Superior temporal gyrus (tissue), 1 donor: ENCODE measurements around the gene CAMK1G.

Experiments
- DNase-seq: peaks from one replicate; pipeline ENCODE4 v3.0.0-alpha.2; 2016; ENCODE audit errors: extremely low spot score

The CAMK1G gene

GRCh38 chr1:209565759-209566678 lies 17.5 kb upstream of the CAMK1G start:
- DNase-seq: peak; percentile 97

- no peak for DNase-seq
Measured at GRCh38 chr1:209567698-209568175, 15.8 kb upstream of the CAMK1G start.

DNA sequence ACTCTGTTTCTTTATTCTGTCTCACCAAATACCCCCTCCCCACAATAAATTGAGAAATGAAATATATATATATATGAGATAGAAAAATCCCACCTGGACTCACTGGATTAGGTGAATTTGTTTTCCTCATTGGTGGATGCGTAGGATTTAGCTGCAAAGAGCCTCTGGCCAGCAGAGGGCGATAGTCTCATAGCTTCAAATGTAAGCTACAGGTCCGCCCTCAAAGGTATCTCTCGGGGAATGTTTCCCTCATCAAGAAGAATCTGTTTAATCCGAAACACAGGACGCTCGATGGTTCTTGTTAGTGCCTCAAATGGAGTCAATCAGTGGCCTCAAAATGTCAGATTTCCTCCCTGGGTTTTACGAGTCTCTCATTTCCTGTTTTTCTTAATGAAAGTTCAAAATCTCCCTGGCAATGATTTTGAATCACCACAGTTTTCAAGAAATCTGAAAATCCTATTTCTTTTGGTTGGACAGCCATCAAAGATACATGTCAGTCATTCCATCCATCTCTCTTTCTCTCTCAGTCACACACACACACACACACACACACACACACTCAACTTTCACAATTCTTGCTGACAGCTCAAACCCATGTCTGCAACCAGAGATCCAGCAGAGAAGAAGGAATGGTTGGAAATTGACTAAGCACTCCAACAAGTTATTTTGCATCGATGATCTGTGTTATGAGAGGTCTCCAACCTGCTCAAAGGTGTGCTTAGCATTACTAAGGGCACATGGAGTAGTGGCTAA lies 13.9 kb upstream of the CAMK1G start:
- DNase-seq: peak; percentile 93

DNA sequence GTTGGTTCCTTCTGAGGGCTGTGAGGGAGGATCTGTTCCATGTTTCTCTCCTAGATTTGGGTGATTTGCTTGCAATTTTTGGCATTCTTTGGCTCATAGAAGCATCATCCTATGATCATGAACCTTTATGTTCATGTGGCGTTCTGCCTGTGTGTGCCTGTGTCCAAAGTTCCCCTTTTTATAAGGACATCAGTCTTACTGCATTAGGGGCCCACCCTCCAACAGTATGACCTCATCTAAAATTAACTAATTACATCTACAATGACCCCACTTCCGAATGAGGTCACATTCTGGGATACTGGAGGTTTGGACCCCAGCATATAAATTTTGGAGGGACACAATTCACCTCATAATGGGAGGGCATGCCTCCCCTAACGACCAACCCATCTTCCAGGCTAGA lies 12.8 kb upstream of the CAMK1G start:
- no peak for DNase-seq

DNA sequence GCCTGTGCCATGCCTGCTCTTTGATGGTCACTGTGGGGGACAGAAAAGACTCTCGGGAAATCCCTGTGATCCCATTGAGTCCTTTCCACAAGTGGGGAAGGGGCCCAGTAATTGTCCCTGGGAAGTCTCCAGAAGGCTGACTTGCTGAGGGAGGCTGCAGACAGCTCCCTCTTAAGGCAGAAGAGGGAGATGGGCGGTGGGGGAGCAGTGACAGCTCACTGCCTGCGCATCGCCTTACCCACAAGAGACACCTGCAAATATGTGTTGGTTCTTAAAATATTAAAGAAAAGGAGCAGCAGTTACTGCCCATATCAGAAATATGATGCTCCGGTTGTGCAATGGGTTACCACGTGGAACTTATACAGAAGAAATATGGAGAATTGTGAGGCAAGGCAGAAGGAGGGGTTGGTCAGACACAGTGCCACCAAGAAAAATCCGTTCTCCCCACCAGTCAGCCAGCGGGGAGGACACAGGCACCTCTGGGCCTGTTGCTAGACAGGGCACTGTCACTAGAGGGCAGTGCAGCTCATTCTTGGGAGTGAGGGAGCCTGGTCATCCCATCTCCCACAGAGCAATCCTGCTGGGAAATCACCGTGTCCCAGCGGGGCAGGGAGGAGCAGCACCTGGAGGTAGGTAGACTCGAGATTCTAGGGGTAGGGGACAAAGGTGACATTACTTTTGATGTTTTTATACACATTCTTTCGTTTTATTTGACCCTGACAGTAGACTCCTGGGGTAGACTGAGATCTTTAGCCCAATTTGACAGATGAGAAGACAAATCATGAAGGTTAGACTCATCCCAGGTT lies 6.9 kb upstream of the CAMK1G start:
- DNase-seq: peak; percentile 94

DNA sequence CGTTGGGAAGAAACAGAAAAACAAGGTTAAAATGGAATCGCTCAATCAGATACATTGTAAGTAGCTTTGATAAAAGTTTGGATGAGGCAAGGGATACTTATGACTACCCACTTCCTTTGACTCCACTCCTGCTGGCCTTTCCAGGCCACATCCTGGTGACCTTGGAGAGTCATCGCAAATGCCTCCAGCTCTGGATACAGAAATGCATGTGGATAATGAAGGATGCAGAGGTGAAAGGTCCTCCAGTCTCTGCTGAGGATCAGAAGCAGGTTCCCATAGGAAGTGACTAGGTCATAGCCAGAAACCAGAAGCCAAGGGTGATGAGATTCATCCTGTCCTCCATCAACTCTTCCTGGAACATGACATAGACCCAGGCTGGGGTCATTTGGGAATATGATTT lies 6.2 kb upstream of the CAMK1G start:
- no peak for DNase-seq

DNA sequence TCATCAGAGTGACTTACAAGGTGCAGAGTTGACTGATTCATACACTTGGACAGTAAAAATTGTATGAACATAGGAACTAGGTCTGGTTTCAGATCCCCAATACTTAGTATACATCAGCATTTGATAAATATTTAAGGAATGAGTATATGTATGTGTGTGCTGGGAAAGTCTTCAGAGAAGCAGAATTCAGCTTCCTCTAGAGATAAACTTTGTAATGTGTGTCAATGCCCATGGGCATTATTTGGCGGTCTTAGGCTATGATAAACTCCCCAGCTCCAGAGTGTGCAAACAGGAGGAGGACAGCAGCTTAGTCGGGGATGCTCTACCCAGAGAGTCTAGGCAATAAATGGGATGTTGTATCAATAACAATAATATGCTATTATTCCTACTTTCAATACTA lies 2.9 kb upstream of the CAMK1G start:
- DNase-seq: no peak

GRCh38 chr1:209584231-209584672 lies 738 bp downstream of the CAMK1G start:
- peak; percentile 26 for DNase-seq

DNA sequence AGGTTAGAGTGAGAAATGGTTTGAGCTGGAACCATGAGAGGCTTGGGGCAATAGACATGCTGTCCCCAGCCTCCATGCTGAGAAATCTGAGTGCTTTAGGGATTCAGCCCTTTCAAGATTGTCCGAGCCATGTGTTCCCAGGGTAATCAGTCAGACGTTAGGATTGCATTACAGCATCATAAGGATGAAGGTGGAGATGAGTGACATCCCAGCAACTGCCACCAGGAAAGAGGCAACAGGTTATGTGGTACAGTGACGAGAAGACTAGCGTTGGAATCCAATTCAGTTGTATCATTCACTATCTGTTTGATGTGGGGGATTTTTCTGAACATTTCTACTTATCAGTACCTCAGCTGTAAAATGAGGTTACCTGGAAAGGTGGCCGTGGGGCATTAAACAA lies 1.7 kb downstream of the CAMK1G start:
- DNase-seq: peak; percentile 27

DNA sequence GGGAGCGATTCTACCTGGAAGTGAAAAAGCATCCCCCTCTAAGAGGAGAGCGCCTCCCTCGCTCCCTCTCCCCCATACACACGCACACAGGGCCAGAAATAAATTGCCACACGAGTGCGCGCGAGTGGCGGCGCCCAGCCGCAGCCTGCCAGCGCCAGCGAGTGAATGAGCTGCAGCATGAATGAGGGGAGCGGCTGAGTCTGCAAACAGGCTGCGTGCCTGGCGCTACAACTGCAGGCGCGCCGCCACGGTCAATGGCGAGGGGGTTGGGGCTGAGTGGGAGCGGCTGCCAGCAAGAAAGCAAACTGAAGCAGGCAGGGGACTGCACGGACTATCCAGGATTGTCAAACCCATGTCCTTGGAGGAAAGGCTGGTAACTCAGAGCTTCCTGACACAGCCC lies 2.2 kb downstream of the CAMK1G start:
- DNase-seq: peak; percentile 74

DNA sequence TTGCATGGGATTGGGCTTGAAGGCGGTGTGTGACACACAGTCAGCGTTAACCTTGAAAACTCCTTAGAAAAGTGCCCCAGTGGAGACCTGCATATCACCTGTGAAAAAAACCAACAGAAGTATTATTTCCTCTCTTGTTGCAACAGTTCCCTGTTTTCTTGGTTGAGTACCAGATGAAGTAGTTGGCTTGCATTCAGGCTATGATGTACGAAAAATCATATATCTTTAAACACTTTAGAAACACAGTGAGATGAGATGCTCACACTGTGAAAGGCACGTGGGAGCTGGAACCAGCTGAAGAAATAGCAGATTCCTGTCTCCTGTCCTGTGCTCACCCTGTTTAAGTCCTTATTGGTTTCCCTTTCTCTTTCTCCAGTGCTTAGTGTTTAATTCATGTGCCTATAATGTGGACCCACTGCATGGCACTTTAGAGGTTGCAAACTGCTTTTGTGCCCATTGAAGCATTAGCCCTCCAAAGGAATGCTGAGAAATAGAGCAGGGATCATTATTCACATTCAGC lies 2.8 kb downstream of the CAMK1G start:
- no peak for DNase-seq

GRCh38 chr1:209587789-209588188 lies 4.3 kb downstream of the CAMK1G start:
- DNase-seq: no peak

- DNase-seq: no peak
Measured at GRCh38 chr1:209589440-209589839, 5.9 kb downstream of the CAMK1G start.

GRCh38 chr1:209589863-209590262 lies 6.3 kb downstream of the CAMK1G start:
- DNase-seq: no peak

DNA sequence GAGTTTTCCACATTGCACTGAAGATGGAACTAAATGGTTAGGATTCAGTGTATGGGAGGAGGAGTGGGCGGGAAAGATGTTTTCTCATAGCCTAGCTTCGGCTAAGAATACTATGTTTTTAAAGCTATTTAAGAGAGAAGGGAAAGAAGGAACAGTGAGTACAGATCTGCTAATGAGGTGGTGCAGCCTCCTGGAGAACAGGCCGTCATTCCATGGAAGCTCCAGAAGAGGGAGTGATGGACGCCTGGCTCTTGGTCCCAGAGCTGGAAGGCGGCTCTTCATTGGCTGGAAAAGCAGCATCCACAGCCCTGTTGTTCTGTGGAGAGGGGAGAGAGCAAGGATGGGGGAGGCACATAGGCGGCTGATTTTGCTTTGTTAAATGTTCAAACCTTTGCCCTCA lies 6.9 kb downstream of the CAMK1G start:
- peak; percentile 79 for DNase-seq

GRCh38 chr1:209593747-209594146 lies 10.2 kb downstream of the CAMK1G start:
- DNase-seq: no peak

- DNase-seq: no peak
Measured at GRCh38 chr1:209594440-209594839, 10.9 kb downstream of the CAMK1G start.

DNA sequence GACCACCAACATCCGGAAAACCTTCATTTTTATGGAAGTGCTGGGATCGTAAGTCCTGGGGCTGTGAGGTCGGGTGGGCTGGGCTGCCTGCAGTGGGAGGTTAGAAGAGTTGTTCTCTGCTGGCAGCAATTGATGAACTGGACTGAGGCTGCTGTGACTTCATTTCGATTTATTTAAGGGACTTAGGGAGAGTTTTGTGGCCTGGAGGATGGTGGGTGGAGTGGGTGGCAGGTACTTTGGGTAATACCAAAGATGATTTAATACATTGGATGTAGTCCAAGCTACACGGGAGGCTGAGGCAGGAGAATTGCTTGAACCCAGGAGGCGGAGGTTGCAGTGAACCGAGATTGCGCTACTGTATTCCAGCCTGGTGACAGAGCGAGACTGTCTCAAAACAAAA lies 11.5 kb downstream of the CAMK1G start:
- no peak for DNase-seq

- no peak for DNase-seq
Measured at GRCh38 chr1:209595599-209596285, 12.2 kb downstream of the CAMK1G start.

DNA sequence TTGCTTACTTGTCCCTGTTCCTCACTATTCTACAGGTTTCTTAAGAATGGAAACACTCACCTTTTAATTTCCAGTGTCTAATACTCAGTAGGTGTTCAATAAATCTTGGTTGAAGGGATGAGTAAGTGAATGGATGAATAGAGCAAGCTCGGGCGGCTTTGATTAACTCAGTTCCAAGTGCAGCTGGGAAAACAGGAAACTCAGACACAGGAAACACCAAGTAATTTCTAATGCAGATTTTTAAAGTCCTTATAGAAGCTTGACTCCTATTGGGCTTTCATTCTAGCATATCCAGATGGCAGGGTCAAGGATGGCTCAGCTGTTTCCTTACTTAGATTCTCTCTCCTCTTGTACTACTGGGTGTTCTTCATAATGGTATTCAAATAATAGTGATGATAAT lies 14.0 kb downstream of the CAMK1G start:
- DNase-seq: no peak

DNA sequence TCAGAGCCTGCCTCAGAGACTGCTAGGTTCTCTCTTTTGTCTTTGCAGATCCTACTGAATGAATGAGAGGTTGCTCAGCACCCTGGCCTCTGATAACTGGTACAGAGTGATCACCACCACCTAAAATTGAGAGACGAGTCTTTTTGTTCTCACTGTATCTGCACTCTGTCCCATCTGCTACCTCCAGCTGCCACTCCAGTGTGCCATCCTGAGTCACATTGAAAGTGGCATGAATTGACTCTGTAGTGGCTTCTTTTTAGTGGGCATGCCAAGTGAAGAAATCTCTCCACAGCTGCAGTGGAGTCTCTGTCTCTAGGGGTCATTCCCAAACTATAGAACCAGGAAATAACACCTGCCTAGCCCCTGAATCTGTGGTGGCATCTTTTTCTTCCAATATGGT lies 14.7 kb downstream of the CAMK1G start:
- DNase-seq: no peak
